ENCODE data around the gene SLC8A1. TPM values are rescaled to one million over a fixed set of nuclear protein-coding genes. Genes with fewer than 3 reads are reported as not detected.
A peak's percentile ranks its signal among the peaks of the same experiment; 100 is the strongest.

SLC8A1 gene
- 33.9 TPM for total RNA-seq
- 12.9 TPM for polyA plus RNA-seq (ENCODE audit: insufficient read depth, low read depth, low replicate concordance)
- long read RNA-seq, donor 1, result 0 reads
- long read RNA-seq, donor 2, result 0 reads
- long read RNA-seq, donor 3, partial matches to known transcripts, result 8 of 8 reads
- long read RNA-seq, donor 3, other reads (novel, unspliced or antisense), result 0 of 8 reads
- long read RNA-seq, donor 4, partial matches to known transcripts, result 44 of 44 reads
- long read RNA-seq, donor 4, other reads (novel, unspliced or antisense), result 0 of 44 reads
- long read RNA-seq, donor 5, result 0 reads
- long read RNA-seq, donor 6, partial matches to known transcripts, result 0 of 1 reads
- long read RNA-seq, donor 6, other reads (novel, unspliced or antisense), result 0 of 1 reads
- long read RNA-seq, donor 7, partial matches to known transcripts, result 0 of 11 reads
- long read RNA-seq, donor 7, other reads (novel, unspliced or antisense), result 11 of 11 reads
- long read RNA-seq, donor 8, partial matches to known transcripts, result 6 of 7 reads
- long read RNA-seq, donor 8, other reads (novel, unspliced or antisense), result 0 of 7 reads
- long read RNA-seq, donor 9, partial matches to known transcripts, result 6 of 6 reads
- long read RNA-seq, donor 9, other reads (novel, unspliced or antisense), result 0 of 6 reads
- long read RNA-seq, donor 10, partial matches to known transcripts, result 6 of 6 reads
- long read RNA-seq, donor 10, other reads (novel, unspliced or antisense), result 0 of 6 reads

GRCh38 chr2:40451918-40452605 lies at the start of gene SLC8A1:
TSS of gene SLC8A1 (minus strand) at chr2:40452090.
- peak within 1 kb of the TSS; percentile 24 to 41 for H3K27ac ChIP-seq (ENCODE audit: low read depth in 2 of 2, low read length in 2 of 2)
- H3K9ac ChIP-seq (ENCODE audit: low read length in 3 of 3), result peak within 1 kb of the TSS; percentile 42 to 87 (median 57)
- intact Hi-C loops (cut with DNase I), result no loop called here
- FAIRE-seq (no peak), DNase-seq (peak; percentile 46 to 73 (median 61))
- H3K27me3 ChIP-seq (ENCODE audit: control insufficient read depth, insufficient read depth, low read length), result no peaks in the 10 kb centered on the region
- H3K4me3 ChIP-seq (ENCODE audit: low read length in 3 of 3), result peak within 1 kb of the TSS; percentile 57 to 93 (median 72)
- H3K36me3 ChIP-seq (ENCODE audit: control insufficient read depth in 2 of 3, insufficient read depth in 3 of 3, low read length in 3 of 3), result no peaks in the 10 kb centered on the region
- H3K4me1 ChIP-seq (ENCODE audit: control insufficient read depth in 2 of 3, insufficient read depth in 2 of 3, low read depth in 1 of 3, low read length in 3 of 3), result peaks cover 0 to 5% (median 0%) of the 10 kb centered on the region in 3 donors
- H3K9me3 ChIP-seq (ENCODE audit: control insufficient read depth in 2 of 3, insufficient read depth in 1 of 3, low read length in 3 of 3), result no peaks in the 10 kb centered on the region
- TF ChIP-seq, protein P1, sequence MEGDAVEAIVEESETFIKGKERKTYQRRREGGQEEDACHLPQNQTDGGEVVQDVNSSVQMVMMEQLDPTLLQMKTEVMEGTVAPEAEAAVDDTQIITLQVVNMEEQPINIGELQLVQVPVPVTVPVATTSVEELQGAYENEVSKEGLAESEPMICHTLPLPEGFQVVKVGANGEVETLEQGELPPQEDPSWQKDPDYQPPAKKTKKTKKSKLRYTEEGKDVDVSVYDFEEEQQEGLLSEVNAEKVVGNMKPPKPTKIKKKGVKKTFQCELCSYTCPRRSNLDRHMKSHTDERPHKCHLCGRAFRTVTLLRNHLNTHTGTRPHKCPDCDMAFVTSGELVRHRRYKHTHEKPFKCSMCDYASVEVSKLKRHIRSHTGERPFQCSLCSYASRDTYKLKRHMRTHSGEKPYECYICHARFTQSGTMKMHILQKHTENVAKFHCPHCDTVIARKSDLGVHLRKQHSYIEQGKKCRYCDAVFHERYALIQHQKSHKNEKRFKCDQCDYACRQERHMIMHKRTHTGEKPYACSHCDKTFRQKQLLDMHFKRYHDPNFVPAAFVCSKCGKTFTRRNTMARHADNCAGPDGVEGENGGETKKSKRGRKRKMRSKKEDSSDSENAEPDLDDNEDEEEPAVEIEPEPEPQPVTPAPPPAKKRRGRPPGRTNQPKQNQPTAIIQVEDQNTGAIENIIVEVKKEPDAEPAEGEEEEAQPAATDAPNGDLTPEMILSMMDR (IDR thresholded peaks at IDR 0.05; ENCODE audit: borderline replicate concordance, extremely low read depth, insufficient read depth), result no peak

- no peaks in the 10 kb centered on the region for H3K36me3 ChIP-seq (ENCODE audit: control insufficient read depth in 2 of 3, insufficient read depth in 3 of 3, low read length in 3 of 3)
- DNase-seq (no peak), FAIRE-seq (no peak)
- no peaks in the 10 kb centered on the region for H3K27me3 ChIP-seq (ENCODE audit: control insufficient read depth, insufficient read depth, low read length)
- intact Hi-C loops (cut with DNase I), result no loop called here
- no peaks in the 10 kb centered on the region for H3K9me3 ChIP-seq (ENCODE audit: control insufficient read depth in 2 of 3, insufficient read depth in 1 of 3, low read length in 3 of 3)
- no peaks in the 10 kb centered on the region for H3K4me1 ChIP-seq (ENCODE audit: control insufficient read depth in 2 of 3, insufficient read depth in 2 of 3, low read depth in 1 of 3, low read length in 3 of 3)
- H3K9ac ChIP-seq (ENCODE audit: low read length in 3 of 3), result no peak overlapping the region
- H3K27ac ChIP-seq (ENCODE audit: low read depth in 2 of 2, low read length in 2 of 2), result no peak overlapping the region
- TF ChIP-seq, protein P1 (IDR thresholded peaks at IDR 0.05; ENCODE audit: borderline replicate concordance, extremely low read depth, insufficient read depth), result no peak
- no peak overlapping the region for H3K4me3 ChIP-seq (ENCODE audit: low read length in 3 of 3)
These were observed 47.5 kb upstream of the SLC8A1 start for GRCh38 chr2:40499437-40499836.

DNA sequence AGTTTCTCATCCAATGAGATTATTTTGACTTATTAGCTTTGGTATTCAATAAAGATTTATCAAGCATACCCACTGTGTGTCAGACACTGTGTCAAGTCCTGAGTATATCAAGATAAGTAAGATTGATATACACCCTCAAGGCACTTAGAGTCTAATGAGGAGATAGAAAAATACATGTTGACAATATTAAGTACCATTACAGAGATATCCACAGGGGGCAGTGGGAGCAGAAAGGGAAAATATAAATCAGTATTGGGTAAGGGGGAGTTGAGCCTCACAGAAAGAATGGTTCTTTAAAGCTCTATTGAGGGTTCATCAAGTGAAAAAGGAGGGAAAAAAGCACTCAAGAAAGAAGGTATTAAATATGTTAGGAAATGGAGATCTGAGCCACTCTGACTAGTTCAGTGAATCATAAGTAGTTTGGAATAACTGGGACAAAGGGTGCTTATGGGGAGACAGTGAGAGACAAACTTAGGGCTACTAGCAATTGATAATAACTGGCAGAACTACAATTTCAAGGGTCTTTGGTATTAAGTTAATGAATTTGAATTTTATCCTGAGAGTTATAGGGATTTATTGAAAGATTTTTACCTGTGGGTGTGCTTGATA lies 45.5 kb upstream of the SLC8A1 start:
- no peak overlapping the region for H3K4me3 ChIP-seq (ENCODE audit: low read length in 3 of 3)
- no peak overlapping the region for H3K9ac ChIP-seq (ENCODE audit: low read length in 3 of 3)
- intact Hi-C loops (cut with DNase I), result no loop called here
- H3K27me3 ChIP-seq (ENCODE audit: control insufficient read depth, insufficient read depth, low read length), result no peaks in the 10 kb centered on the region
- no peaks in the 10 kb centered on the region for H3K36me3 ChIP-seq (ENCODE audit: control insufficient read depth in 2 of 3, insufficient read depth in 3 of 3, low read length in 3 of 3)
- H3K9me3 ChIP-seq (ENCODE audit: control insufficient read depth in 2 of 3, insufficient read depth in 1 of 3, low read length in 3 of 3), result no peaks in the 10 kb centered on the region
- H3K4me1 ChIP-seq (ENCODE audit: control insufficient read depth in 2 of 3, insufficient read depth in 2 of 3, low read depth in 1 of 3, low read length in 3 of 3), result no peaks in the 10 kb centered on the region
- no peak for DNase-seq
- H3K27ac ChIP-seq (ENCODE audit: low read depth in 2 of 2, low read length in 2 of 2), result no peak overlapping the region
- FAIRE-seq, result no peak
- TF ChIP-seq, protein P1 (IDR thresholded peaks at IDR 0.05; ENCODE audit: borderline replicate concordance, extremely low read depth, insufficient read depth), result no peak

Measured in kidney (tissue), 22 donors.